Fibroblast of skin of scalp (primary cell): ENCODE data around the gene TNC.

Experiments
- DNase-seq: peaks from one replicate; pipeline ENCODE4 v3.0.0-alpha.2; 2013

Gene TNC

GRCh38 chr9:115098226-115098965, 19.6 kb downstream of the TNC start:
- peak; percentile 86 for DNase-seq

GRCh38 chr9:115093520-115093919, 24.4 kb downstream of the TNC start:
- DNase-seq = no peak

GRCh38 chr9:115090486-115090885, 27.5 kb downstream of the TNC start:
- no peak for DNase-seq

DNA sequence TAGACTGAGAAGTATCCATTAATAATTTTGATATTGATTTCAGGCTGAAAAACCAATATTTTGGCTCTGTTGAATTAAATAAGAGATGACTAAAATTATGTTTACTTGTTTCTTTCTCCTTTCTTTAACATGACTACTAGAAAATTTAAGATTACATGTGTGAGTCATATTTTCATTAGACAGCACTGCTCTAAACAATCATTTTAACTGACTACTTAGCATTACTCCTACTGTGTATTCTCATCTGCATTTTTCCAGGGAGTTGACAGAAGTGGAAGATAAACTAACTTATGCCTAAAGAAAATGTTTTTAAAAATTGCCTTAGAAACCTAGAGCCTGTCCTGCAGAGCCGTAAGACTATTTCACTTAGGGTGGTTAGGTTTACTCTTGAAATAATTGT, 29.1 kb downstream of the TNC start:
- DNase-seq = no peak

- DNase-seq = no peak
Measured at GRCh38 chr9:115086886-115087285, 31.1 kb downstream of the TNC start.

- no peak for DNase-seq
Measured at GRCh38 chr9:115086461-115086860, 31.5 kb downstream of the TNC start.

- DNase-seq = no peak
Measured at GRCh38 chr9:115085773-115086377, 32.1 kb downstream of the TNC start.

DNA sequence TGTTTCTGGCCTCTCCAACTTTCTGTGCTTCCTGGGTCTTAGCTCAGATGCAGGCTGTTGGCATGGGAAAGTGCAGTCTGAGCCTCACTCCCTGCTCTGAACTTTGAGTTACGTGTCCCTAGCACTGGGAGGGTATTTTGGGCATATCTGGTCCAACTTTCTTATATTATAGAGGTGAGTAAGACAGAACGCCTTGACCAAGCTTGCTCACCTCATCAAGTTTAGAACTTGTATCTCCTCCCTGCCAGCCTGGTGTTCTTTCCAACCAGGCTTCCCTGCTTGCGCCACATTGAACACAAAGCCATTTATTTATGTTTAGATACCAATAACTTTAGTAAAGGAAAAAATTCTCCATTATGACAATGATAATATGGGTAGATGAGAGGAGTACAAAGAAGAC, 33.2 kb downstream of the TNC start:
- DNase-seq = no peak

DNA sequence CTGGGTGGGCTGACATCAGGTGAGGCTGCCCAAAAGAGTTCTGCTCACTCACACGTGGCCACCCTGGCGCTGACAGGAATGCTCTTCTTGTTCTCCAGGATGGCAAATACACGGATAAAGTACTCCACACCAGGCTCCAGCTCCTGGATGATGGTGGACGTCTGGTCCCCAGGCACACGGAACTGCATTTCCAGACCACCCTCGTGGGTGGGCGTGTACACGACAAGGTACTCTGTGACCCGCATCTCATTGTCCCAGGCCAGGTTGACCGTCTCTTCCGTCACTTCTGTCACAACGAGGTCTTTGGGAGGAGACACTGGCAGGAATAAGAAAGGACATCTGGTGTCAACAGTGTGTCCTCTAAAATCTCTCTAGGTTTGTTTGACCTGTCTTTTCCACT, 33.8 kb downstream of the TNC start:
- DNase-seq = no peak

DNA sequence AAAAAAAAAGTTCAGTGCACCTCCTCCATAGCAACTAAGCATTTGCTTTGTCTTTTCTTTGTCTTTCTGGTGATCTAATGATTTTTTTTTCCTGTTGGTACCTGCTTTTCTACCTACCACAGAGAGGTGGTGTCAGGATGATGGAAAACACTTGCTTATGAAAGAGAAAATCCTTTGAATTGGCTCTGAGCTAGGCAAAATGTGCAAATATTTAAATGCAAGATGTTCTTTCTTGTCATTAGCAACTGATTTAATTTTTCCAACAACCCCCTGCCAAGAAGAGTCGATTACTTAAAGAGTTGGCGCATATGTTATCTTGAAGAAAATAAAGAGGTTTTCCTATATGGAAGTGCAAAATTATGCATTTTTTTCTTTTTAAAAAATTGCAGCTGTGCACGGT, 37.7 kb downstream of the TNC start:
- DNase-seq = no peak

DNA sequence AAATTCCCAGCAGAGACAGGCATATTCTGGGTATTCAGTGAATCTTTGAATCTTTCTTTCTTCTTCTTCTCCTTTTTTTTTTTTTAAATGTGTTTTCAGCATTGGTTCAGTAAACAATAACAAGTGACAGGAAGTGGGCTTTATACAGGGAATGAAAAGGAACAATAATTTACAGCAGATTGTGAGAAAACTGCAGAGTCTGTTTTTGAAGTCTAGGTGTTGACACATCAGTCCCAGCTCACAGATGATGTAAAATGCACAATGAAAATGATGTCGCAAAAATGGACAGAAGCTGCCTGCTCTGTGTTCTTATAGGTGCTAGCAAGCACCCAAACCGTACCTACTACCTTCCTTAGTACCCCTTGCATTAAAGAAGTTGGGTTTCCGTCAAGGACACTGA, 38.8 kb downstream of the TNC start:
- no peak for DNase-seq

DNA sequence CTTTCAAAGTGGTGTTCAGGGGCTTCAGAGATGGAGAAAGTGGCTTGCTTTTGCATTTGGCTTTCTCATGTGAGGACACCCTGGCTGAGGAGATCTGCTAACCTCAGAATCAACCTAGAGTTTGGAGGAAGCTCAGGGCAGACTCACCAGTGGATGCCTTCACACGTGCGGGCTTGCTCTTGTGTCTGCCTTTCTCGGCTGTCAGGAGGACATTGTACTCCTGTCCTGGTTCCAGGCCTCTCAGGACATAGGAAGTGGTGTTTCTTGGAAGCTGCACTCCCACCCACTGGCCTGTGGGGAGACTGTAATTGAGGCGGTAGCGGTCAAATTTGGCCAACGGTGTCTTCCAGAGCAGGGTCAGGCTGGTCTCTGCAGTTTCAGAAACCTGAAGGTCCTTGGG, 44.5 kb downstream of the TNC start:
- no peak for DNase-seq

- peak; percentile 62 for DNase-seq
Measured at GRCh38 chr9:115071176-115071575, 46.8 kb downstream of the TNC start.

- DNase-seq = no peak
Measured at GRCh38 chr9:115069771-115070170, 48.2 kb downstream of the TNC start.

DNA sequence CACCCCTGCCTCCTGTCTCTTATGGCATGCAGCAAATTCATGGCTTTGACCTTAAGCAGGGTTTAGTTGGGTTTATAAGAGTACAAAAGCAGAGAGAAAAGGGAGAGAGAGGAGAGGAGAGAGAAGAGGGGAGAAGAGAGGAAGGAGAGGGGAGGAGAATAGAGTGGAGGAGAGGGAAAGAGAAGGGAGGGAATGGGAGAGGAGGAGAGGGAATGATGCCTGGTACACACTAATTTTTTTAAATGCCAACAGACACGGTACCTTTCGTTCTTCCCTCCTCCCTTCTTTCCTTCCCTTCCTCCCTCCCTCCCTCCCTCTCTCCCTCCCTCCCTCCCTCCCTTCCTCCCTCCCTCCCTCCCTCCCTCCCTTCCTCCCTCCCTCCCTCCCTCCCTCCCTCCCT, 48.7 kb downstream of the TNC start:
- no peak for DNase-seq

DNA sequence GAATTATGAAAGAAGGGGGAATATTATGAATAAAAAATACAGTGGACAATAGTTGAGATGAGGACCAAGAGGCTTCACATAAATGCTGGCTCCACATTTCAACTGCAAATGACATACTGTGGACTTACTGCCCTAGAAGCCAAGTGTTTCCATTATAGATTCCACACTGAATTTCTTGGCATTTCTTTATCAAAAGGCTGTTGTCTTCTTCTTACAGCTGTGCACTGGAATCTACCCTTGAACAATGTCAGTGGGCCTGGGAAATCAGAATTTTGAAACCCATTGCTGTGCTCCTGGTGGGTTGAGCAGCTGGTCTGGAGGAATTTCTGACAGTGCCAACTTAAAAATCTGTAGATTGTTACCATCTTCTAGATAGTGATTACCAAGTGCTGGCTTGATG, 49.9 kb downstream of the TNC start:
- DNase-seq = no peak

DNA sequence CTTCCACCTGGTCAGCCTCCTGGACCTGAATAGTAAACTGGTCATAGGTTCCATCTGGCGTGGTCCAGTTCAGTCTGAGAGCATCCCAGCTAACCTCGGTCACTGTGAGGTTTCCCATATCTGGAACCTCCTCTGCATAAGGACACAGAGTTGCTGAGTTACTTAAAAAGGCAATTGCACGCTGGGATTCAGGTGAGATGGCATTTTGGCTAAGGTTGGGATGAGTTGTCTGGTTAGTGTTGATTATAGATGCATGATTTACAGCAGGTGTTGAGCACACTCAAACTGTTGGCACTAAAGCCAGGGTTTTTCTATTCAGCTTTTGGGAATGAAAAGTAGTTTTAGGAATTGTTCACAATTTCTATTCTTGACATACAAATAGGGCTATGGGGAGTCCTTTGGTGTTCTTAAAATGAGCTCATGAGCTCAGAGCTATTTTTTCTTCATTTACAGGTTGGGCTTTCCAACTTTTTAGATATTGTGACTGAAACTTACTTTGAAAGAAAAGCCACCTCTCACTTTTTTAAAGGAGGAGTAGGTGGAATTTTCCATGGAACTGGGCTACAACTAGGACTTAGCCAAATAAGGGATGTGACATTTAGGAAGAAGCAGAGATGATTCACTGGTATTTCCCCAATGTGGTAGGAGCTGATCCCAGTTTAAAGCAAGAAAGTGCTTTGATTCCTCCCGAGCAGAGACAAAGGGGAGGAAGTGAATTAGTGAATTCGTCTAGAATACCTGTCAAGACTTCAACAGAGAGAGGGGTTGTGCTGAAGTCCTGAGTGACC, 54.7 kb downstream of the TNC start:
- DNase-seq = peak; percentile 66

GRCh38 chr9:115058684-115059315, 59.2 kb downstream of the TNC start:
- peak; percentile 75 for DNase-seq

DNA sequence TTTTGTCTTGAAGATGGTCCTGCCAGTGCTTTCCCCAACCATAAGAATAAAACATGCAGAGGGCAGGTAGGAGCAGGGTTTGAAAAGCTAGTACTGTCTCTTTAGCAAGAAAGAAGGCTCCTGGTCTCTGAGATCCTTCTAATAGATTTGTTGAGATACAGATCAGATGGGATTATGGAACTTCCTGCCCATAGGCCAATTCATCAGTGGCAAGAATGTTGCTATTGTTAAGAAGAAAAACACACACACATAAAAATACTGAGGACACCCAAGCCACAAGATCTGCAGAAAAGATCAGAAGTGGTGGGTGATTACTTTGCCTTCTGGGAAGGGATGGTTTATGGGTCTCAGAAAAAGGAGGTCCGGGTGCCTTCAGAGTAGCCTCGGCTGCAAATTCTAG, 59.8 kb downstream of the TNC start:
- no peak for DNase-seq

GRCh38 chr9:115057559-115057958, 60.4 kb downstream of the TNC start:
- peak; percentile 31 for DNase-seq

DNA sequence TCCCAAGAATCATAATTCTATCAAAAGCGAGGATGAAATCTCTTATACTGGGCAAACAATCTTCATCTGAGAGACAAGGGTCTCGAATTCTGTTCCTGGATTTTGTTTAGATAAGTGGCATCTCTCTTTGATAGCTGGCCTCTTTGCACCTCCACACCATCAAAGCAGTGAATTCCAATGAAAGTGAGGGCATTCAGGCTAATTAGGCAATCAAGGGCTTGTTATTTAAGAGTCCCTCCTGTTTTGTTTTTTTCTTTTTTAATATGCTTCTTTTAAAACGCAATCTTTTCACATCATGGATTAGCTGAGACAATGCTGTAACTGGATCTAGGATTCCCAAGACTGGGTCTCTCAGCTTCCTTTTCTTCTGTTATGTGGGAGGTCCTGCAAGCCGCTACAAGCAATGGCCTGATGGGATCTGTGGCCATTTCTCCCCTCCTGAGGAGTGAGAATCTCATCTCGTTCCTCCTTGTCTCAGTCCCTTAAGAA, 67.9 kb downstream of the TNC start:
- DNase-seq = no peak

- DNase-seq = no peak
Measured at GRCh38 chr9:115046824-115047223, 71.1 kb downstream of the TNC start.

DNA sequence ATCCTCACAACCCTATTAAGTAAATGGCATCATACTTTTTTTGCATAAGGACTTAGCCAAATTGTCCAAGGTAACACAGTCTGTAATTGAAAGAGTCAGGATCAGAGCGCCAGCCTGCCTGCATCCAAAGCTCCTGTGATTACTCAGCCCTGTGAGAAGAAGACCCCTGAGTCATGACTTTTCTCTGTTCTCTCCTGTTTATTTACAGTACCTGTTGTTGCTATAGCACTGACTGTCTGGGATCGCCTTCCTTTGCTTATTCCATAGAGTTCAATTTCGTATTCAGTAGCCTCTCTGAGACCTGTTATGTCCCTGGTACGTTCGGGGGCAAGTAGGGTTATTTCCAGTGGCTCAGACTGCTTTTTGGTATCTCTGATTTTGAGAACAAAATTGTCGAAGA, 71.8 kb downstream of the TNC start:
- no peak for DNase-seq
